ENCODE measurements around the gene AKAP8. TPM values are rescaled to one million over a fixed set of nuclear protein-coding genes. Genes with fewer than 3 reads are reported as not detected.

The AKAP8 gene
- total and polyA plus RNA-seq, 2 experiments from 2014 or later, result 13.4 to 14.6 TPM

DNA sequence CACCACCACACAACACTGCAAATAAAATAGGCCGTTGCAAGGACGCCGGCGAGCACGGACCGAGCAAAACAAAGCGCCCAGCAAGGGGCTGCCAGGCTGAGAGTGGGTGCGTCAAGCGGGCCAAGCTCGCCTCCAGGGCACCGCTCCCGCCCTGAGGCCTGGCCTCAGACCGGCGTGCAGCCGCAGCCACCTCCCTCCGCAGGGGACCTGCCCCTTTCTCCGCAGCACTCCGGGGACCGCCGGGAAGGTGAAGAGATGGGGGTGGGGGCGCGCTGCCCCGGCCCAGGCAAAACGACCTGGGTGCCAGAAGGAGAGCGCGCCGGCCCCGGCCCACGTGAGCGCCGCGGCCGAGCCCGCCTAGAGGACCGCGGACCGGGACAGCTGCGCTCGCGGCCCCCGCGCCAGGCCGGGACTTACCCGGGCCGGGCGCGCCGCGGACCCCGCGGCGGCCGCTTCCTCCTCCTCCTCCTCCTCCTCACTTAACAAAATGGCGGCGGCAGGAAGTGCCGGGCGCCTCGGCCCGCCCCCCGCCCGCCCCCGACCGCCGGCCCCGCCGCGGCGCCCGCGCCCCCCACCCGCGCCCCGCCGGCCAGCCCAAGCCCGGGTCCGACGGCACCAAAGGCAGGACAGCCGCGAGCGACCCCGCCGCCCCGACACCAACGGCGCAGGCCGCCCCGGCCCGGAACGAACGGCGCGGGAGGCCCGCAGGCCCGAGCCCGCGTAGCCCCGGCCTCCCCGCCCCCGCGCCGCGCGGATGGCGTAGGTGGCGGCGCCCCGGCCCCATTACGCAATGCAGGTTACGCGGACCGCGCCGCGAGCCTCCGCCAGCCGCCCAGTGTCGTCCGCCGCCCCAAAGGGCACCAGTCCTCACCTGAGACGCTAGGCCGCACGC, 47.9 kb downstream of the AKAP8 start:
- no peaks in the 10 kb centered on the region for H3K9me3 ChIP-seq (ENCODE audit: low read depth)
- H3K4me3 ChIP-seq, result peak overlapping the region; percentile 81
- peak overlapping the region; percentile 88 for H3K27ac ChIP-seq
- H3K79me2 ChIP-seq (ENCODE audit: insufficient read depth), result peaks cover 91% of the 10 kb centered on the region
- H3K9ac ChIP-seq, result peak overlapping the region; percentile 97
- in situ Hi-C loops (cut with MboI), result no loop called here
- no peaks in the 10 kb centered on the region for H3K36me3 ChIP-seq (ENCODE audit: low read depth)
- H3K9me2 ChIP-seq (ENCODE audit: insufficient read depth), result no peaks in the 10 kb centered on the region
- 0 to 1% methylated on average over 31 to 77 of the region's 122 CpGs for WGBS, 2 experiments (ENCODE audit: low coverage in 1 of 2, low lambda C conversion rate in 2 of 2, missing lambda C conversion rate in 2 of 2)
- peaks cover 34% of the 10 kb centered on the region for H4K20me1 ChIP-seq (ENCODE audit: insufficient read depth)
- TF ChIP-seq EZH2phosphoT487 (IDR thresholded peaks at IDR 0.05; ENCODE audit: insufficient read depth, low read depth) (no peak), EZH2 (IDR thresholded peaks at IDR 0.05; ENCODE audit: insufficient read depth, poor library complexity, severe bottlenecking) (no peak)
- peaks cover 33% of the 10 kb centered on the region for H3F3A ChIP-seq (ENCODE audit: insufficient read depth)
- H3K4me2 ChIP-seq (ENCODE audit: unreplicated experiment), result peak overlapping the region; percentile 99
- no peak overlapping the region for H2AFZ ChIP-seq
- no peaks in the 10 kb centered on the region for H3K27me3 ChIP-seq (replicated peaks; ENCODE audit: insufficient read depth)
- H3K4me1 ChIP-seq (ENCODE audit: insufficient read depth), result peaks cover 28% of the 10 kb centered on the region
- peak; percentile 80 for DNase-seq

DNA sequence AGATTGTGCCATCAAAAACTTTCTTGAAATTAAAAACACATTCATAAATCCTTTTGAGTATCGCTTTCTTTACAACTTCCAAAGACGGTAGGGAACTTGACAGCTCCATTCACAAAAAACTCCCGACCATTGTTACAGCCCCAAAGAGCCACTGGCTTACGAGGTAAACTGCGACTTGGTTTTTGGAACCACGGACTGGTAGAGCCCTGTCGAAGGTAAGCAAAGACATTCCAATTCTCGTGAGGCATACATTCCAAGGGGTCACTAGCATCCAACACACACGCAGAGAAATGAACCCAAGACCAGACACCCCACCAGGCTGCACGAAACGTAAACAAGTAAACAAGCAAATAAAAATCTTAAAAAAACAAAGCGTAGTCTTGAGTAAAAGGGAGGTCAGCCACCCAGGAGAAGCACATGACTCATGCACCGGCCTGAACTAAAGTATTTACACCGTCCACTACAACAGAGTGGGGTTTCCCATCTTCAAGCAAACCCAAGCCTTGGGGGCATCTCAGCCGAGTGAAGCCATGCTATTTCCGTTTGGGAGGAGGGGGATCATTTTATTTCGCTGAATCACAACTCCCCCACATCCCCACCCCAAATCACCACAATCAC, 48.7 kb downstream of the AKAP8 start:
- Histone ChIP-seq H3K27me3 (replicated peaks; ENCODE audit: insufficient read depth) (no peaks in the 10 kb centered on the region), H3K9me2 (ENCODE audit: insufficient read depth) (no peaks in the 10 kb centered on the region), H4K20me1 (ENCODE audit: insufficient read depth) (peaks cover 37% of the 10 kb centered on the region), H3K4me3 (peak overlapping the region; percentile 81), H3K9ac (peak overlapping the region; percentile 97), H3K27ac (peak overlapping the region; percentile 88), H3K9me3 (ENCODE audit: low read depth) (no peaks in the 10 kb centered on the region), H3F3A (ENCODE audit: insufficient read depth) (peaks cover 31% of the 10 kb centered on the region), H3K4me1 (ENCODE audit: insufficient read depth) (peaks cover 32% of the 10 kb centered on the region), H3K36me3 (ENCODE audit: low read depth) (no peaks in the 10 kb centered on the region), H3K4me2 (ENCODE audit: unreplicated experiment) (peak overlapping the region; percentile 99), H2AFZ (no peak overlapping the region), H3K79me2 (ENCODE audit: insufficient read depth) (peaks cover 91% of the 10 kb centered on the region)
- no peak for TF ChIP-seq EZH2phosphoT487 (IDR thresholded peaks at IDR 0.05; ENCODE audit: insufficient read depth, low read depth)
- in situ Hi-C loops (cut with MboI), result no loop called here
- WGBS, 2 experiments (ENCODE audit: low coverage in 1 of 2, low lambda C conversion rate in 2 of 2, missing lambda C conversion rate in 2 of 2), result 0 to 5% methylated on average over 17 of the region's 17 CpGs
- peak; percentile 92 for DNase-seq

DNA sequence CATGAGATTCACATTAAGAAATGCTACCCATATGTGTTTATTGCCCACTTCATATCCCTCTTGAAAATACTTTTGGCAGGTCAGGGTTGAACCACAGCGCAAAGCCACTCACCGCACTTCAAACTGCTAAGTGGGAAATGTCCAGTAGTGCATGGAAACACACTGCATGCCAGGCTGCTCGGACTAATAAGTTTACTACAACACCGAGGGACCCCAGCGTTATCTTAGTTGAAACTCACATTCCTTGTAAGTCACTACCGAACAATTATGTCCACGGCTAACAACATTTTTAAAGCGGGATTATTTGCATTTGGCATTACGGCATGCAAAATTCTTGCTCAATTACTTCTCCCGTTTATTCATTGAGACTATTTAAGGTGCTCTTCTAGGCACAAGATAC, 51.3 kb downstream of the AKAP8 start:
- H3K27me3 ChIP-seq (replicated peaks; ENCODE audit: insufficient read depth), result no peaks in the 10 kb centered on the region
- H3K9me3 ChIP-seq (ENCODE audit: low read depth), result no peaks in the 10 kb centered on the region
- peaks cover 58% of the 10 kb centered on the region for H3K4me1 ChIP-seq (ENCODE audit: insufficient read depth)
- no peak overlapping the region for H3K4me3 ChIP-seq
- no peaks in the 10 kb centered on the region for H3K9me2 ChIP-seq (ENCODE audit: insufficient read depth)
- peaks cover 54% of the 10 kb centered on the region for H3F3A ChIP-seq (ENCODE audit: insufficient read depth)
- in situ Hi-C loops (cut with MboI), result no loop called here
- no peak overlapping the region for H3K4me2 ChIP-seq (ENCODE audit: unreplicated experiment)
- H4K20me1 ChIP-seq (ENCODE audit: insufficient read depth), result peaks cover 54% of the 10 kb centered on the region
- 72 to 75% methylated on average over 10 of the region's 10 CpGs for WGBS, 2 experiments (ENCODE audit: low coverage in 1 of 2, low lambda C conversion rate in 2 of 2, missing lambda C conversion rate in 2 of 2)
- no peaks in the 10 kb centered on the region for H3K36me3 ChIP-seq (ENCODE audit: low read depth)
- H3K79me2 ChIP-seq (ENCODE audit: insufficient read depth), result peaks cover 91% of the 10 kb centered on the region
- H3K27ac ChIP-seq, result no peak overlapping the region
- DNase-seq, result no peak
- no peak overlapping the region for H2AFZ ChIP-seq
- no peak overlapping the region for H3K9ac ChIP-seq
- TF ChIP-seq EZH2 (IDR thresholded peaks at IDR 0.05; ENCODE audit: insufficient read depth, poor library complexity, severe bottlenecking) (no peak), EZH2phosphoT487 (IDR thresholded peaks at IDR 0.05; ENCODE audit: insufficient read depth, low read depth) (no peak)

DNA sequence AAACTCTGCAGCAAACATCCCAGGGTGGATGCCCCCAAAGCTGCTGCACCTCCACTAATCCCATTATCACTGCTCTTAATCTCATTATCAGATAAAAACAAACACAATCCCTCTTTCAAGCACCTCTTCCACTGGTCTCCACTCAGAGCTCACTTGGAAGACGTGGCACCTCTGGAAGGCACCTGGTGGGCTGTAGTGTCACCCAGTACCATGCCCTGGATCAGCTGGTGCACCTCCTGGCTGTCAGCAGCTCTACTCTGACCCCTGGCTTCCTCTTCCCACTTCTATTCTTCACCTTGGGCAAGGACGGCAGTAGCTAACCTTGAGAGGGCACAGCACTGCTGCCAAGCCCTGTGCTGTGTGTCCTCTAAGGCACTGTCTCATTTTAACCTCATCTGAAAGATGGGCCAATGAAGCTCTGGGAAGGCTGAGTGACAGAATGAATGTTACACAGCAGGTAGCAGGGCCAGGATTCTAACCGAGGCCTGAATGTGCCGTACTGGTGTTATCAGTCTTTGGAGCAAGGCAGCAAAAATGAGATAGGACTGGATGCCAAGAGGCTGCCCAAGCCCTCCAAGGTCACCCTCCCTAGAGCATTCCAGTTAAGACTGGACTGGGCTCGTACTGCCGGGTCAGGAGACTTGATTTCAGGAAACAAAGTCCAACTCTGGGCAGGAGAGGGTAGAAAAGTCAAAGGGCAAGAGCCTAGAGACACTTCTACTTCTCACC, 54.6 kb downstream of the AKAP8 start:
- in situ Hi-C loops (cut with MboI), result no loop called here
- no peak overlapping the region for H3K9ac ChIP-seq
- H4K20me1 ChIP-seq (ENCODE audit: insufficient read depth), result peaks cover 66% of the 10 kb centered on the region
- H3K27me3 ChIP-seq (replicated peaks; ENCODE audit: insufficient read depth), result no peaks in the 10 kb centered on the region
- no peak overlapping the region for H3K4me3 ChIP-seq
- no peaks in the 10 kb centered on the region for H3K9me3 ChIP-seq (ENCODE audit: low read depth)
- DNase-seq, result no peak
- 61 to 75% methylated on average over 6 of the region's 6 CpGs for WGBS, 2 experiments (ENCODE audit: low coverage in 1 of 2, low lambda C conversion rate in 2 of 2, missing lambda C conversion rate in 2 of 2)
- peaks cover 67% of the 10 kb centered on the region for H3F3A ChIP-seq (ENCODE audit: insufficient read depth)
- peak overlapping the region; percentile 76; the same call in 1 of the 2 replicates for H3K27ac ChIP-seq
- H3K36me3 ChIP-seq (ENCODE audit: low read depth), result no peaks in the 10 kb centered on the region
- H3K79me2 ChIP-seq (ENCODE audit: insufficient read depth), result peaks cover 100% of the 10 kb centered on the region
- H3K9me2 ChIP-seq (ENCODE audit: insufficient read depth), result no peaks in the 10 kb centered on the region
- H3K4me1 ChIP-seq (ENCODE audit: insufficient read depth), result peaks cover 74% of the 10 kb centered on the region
- no peak overlapping the region for H2AFZ ChIP-seq
- TF ChIP-seq EZH2 (IDR thresholded peaks at IDR 0.05; ENCODE audit: insufficient read depth, poor library complexity, severe bottlenecking) (no peak), EZH2phosphoT487 (IDR thresholded peaks at IDR 0.05; ENCODE audit: insufficient read depth, low read depth) (no peak)
- no peak overlapping the region for H3K4me2 ChIP-seq (ENCODE audit: unreplicated experiment)
